Sigmoid colon (tissue), 4 donors: ENCODE results near the gene TCF3.

Experiments used
- CTCF ChIP-seq, 4 experiments: fragments of 450-650 bp in 3 of 4; fragments of 200-600 bp in 1 of 4; IDR thresholded peaks; one replicate each; pipeline ENCODE4 v1.5.1; 2016 to 2019; ENCODE audit warnings: antibody characterized with exemption in 4 of 4, mild to moderate bottlenecking in 3 of 4, moderate library complexity in 2 of 4
- EP300 ChIP-seq, 4 donors: sonication (generic); formaldehyde crosslinking; IDR thresholded peaks; one replicate each; pipeline ENCODE4 v1.6.1; 2017; ENCODE audit warnings: antibody characterized with exemption in 4 of 4
- POLR2A ChIP-seq, 2 donors: fragments of 450-650 bp; IDR thresholded peaks; one replicate each; pipeline ENCODE4 v1.6.1; 2016; ENCODE audit warnings: antibody characterized with exemption in 2 of 2, mild to moderate bottlenecking in 2 of 2, moderate library complexity in 2 of 2
- POLR2AphosphoS5 ChIP-seq, 4 donors: sonication (generic); formaldehyde crosslinking; IDR thresholded peaks; one replicate each; pipeline ENCODE4 v1.6.1; 2017; ENCODE audit warnings: antibody characterized with exemption in 4 of 4

- no peak for TF ChIP-seq CTCF (IDR thresholded peaks at IDR 0.05)
- no peak for TF ChIP-seq POLR2A (IDR thresholded peaks at IDR 0.05)
- TF ChIP-seq POLR2AphosphoS5 (IDR thresholded peaks at IDR 0.05): no peak
- no peak for TF ChIP-seq EP300 (IDR thresholded peaks at IDR 0.05)
These were observed 3.7 kb upstream of the TCF3 start for GRCh38 chr19:1655987-1656608.
